AG10803 (cell line): ENCODE measurements around the gene NFILZ.
"Not testable (repeated sequence)": the region's sequence is repeated elsewhere in the genome, so short reads cannot be mapped to it uniquely, and the experiment has no call there.

Source experiments
- DNase-seq: peaks from one replicate; pipeline ENCODE4 v3.0.0; 2010; ENCODE audit warnings: low read depth
- H3K4me3 ChIP-seq: 2 replicates; pipeline ENCODE4 v1.5.1; 2011; ENCODE audit warnings: mild to moderate bottlenecking, low read length, control low read depth
- TF ChIP-seq, protein P1 (sequence below): conservative IDR thresholded peaks from 2 replicates; pipeline ENCODE4 v1.5.1; 2011; ENCODE audit warnings: mild to moderate bottlenecking, low read length, control low read depth, inconsistent platforms

Gene NFILZ

DNA sequence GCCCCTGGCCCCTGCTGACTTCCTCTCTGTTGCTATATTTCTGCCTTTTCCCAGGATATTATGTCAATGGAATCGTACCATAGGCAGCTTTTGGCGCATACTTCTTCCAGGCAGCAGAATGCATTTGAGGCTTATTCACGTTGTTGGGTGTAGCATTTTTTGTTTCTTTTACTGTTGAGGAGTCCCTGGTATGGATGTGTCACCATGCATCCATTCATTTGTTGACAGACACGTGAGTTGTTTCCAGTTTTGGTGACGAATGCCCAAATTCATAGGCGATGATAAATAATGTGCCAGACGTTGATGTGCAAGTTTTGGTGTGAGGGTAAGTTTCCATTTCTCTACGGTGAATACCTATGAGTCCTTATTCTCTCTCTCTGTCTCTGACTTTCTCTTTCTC lies 5.0 kb downstream of the NFILZ start:
- TF ChIP-seq, protein P1, sequence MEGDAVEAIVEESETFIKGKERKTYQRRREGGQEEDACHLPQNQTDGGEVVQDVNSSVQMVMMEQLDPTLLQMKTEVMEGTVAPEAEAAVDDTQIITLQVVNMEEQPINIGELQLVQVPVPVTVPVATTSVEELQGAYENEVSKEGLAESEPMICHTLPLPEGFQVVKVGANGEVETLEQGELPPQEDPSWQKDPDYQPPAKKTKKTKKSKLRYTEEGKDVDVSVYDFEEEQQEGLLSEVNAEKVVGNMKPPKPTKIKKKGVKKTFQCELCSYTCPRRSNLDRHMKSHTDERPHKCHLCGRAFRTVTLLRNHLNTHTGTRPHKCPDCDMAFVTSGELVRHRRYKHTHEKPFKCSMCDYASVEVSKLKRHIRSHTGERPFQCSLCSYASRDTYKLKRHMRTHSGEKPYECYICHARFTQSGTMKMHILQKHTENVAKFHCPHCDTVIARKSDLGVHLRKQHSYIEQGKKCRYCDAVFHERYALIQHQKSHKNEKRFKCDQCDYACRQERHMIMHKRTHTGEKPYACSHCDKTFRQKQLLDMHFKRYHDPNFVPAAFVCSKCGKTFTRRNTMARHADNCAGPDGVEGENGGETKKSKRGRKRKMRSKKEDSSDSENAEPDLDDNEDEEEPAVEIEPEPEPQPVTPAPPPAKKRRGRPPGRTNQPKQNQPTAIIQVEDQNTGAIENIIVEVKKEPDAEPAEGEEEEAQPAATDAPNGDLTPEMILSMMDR: no peak
- peak; percentile 76 for DNase-seq

DNA sequence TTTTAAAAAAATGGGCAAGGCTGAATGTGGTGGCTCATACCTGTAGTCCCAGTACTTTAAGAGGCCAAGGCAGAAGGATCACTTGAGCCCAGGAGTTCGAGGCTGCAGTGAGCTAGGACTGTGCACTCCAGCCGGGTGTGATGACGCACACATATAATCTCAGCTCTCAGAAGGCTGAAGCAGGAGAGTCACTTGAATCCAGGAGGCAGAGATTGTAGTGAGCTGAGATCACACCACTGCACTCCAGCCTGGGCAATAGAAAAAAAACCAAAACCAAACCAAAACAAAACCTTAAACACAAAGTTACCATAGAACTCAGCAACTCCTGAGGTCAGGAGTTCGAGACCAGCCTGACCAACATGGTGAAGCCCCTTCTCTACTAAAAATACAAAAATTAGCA lies 6.6 kb downstream of the NFILZ start:
- DNase-seq: peak; percentile 12
- not testable (repeated sequence) for H3K4me3 ChIP-seq

More for the DNA sequence above, 5.0 kb downstream of the NFILZ start:
- H3K4me3 ChIP-seq: no peak overlapping the region

DNA sequence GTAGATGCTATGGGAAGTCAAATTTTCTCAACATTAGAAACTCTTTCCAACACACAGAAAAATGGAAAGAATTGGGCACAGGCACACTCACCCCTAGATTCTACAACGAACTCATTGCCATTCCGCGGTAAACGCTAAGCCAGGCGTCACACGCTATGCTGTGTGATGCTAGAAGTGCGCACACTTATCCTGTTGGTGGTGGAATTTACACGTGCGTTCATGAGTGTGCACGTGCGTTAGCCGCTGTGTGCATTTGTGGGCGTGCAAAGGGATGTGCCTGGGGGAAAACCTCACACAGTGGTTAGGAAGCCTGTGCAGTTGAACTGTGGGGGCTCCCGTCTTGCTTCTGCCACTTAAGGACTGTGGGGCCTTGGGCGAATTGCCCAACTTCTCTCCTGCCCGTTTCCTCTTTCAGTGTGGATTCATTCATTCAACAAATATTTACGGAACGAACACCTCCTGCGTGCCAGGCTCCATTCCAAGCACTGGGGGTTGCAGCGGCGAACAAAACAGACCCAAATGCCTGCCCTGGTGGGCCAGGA lies 7.7 kb downstream of the NFILZ start:
- TF ChIP-seq, protein P1: no peak
- H3K4me3 ChIP-seq: no peak overlapping the region
- peak; percentile 61 for DNase-seq

DNA sequence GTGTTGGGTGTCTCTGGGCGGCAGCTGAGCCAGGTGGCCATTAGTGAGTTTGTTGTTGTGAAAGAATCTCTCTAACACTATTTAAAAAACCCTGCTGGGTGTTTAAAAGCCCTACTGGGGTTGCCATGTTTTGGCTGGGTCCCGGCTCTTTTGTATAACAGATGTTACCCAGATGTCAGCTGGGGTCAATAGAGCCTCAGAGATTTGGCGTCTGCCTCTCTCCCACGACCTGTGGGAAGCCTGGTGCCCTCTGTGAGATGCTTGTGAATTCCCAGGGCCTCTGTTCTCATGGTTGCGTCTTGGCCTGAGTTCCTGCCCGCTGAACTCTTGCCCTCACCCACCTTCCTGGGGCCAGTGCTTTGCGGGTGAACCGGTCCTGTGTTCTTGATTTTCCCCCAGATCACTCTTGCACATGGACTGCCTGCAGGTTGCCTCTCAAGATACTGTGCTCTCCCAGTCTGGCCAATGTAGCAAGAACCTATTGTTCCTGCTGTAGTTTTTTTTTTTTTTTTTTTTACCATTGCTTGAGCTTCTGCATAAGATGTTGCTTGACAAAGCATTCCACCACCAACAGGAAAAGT lies 9.5 kb downstream of the NFILZ start:
- no peak overlapping the region for H3K4me3 ChIP-seq
- DNase-seq: peak; percentile 76
- TF ChIP-seq, protein P1: no peak

DNA sequence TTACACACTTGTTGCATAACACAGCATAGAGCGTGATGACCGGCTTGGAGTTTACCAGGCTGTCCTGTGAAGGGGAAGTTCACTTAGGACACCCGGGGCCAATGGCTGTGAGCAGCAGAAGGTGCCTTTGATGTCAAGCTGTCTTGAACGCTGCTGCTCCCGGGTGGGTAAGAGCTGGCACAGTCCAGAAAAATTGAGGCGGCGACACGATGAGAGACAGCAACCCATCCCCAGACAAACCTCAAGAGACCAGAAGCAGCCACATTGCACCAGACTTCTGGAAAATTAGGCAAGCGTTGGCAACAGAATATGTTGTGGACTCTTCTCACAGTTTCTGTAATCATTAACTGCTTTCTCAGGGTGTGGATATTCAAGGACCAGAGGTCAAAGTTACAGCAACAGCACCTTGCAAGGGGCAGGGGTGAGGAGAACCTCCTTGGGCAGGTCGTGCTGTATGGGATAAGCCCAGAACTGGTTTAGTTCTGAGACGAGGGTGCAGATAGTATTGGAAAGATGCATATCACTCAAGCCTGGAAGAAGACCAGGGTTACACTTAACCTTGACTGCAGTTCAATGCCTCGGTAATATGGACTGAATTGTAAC lies 10.1 kb downstream of the NFILZ start:
- DNase-seq: peak; percentile 74
- no peak overlapping the region for H3K4me3 ChIP-seq
- TF ChIP-seq, protein P1: no peak

DNA sequence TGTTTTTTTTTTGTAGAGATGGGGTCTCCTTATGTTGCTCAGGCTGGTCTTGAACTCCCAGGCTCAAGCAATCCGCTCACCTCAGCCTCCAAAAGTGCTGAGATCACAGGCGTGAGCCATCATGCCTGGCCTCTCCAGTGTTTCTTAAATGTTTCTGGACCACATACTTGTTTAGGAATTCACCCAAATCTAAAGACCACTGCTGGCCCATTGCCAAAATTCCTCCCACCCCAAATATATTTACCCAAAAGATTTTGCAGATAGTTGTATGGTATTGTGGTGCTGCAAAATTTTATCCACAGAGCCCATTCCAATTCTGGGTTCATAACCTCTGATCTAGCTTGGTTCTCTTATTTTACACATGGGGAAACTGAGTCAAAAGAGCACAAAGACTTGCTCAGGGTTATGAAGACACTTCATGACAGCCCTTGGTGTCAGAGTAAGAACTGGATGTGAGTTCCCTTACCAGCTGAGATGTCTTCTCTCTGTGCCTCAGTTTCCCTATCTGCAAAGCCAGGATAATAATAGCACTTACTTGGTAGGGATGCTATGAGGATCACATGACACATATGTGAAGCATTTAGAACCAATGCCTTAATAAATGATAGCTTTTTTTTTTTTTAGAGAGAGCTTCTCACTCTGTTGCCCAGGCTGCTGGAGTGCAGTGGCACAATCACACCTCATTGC lies 10.9 kb downstream of the NFILZ start:
- TF ChIP-seq, protein P1: no peak
- H3K4me3 ChIP-seq: no peak overlapping the region
- no peak for DNase-seq

DNA sequence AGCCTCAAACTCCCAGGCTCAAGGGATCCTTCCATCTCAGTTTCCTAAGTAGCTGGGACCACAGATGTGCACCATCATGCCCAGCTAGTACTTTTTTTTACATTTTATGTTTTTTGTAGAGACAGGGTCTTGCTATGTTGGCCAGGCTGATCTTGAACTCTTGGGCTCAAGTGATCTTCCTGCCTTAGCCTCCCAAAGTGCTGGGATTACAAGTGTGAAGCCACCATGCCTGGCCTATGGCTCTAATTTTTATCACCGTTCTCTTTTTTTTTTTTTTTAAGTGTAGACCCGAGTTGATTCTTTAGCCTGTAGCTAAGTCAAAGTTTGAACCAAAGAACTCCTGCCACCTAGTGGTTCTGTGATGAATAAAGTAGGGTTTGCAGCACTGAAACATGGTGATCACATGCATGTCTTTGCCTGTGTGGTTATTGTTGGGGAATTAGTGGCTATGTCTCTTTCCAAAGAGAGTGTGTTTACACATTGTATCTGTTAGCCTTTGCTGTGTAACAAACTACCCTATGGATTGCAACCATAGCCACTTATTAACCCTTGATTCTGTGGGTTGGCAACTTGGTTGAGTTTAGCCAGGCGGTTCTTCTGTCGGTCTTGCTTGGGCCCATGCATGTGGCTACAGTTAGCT lies 11.6 kb downstream of the NFILZ start:
- DNase-seq: peak; percentile 67

More for the DNA sequence above, 11.6 kb downstream of the NFILZ start:
- H3K4me3 ChIP-seq: no peak overlapping the region
- TF ChIP-seq, protein P1: peak; percentile 75
